Measurements from ENCODE around the gene DGKA.
A peak's percentile ranks its signal among the peaks of the same experiment; 100 is the strongest.
"Not testable (repeated sequence)": the region's sequence is repeated elsewhere in the genome, so short reads cannot be mapped to it uniquely, and the experiment has no call there.

The DGKA gene

GRCh38 chr12:55930771-55931316, at the start of gene DGKA:
TSS of gene DGKA (plus strand) at chr12:55931162. CDS start at chr12:55936504, 5,342 bp downstream.
- DNase-seq = peak; percentile 65

GRCh38 chr12:55885113-55885512, 45.8 kb upstream of the DGKA start:
- DNase-seq = no peak

- DNase-seq = no peak
Measured at GRCh38 chr12:55891310-55891709, 39.7 kb upstream of the DGKA start.

GRCh38 chr12:55893723-55894122, 37.2 kb upstream of the DGKA start:
- DNase-seq = no peak

- no peak for DNase-seq
Measured at GRCh38 chr12:55899082-55899481, 31.9 kb upstream of the DGKA start.

- DNase-seq = no peak
Measured at GRCh38 chr12:55901881-55902490, 29.0 kb upstream of the DGKA start.

- DNase-seq = no peak
Measured at GRCh38 chr12:55906056-55906455, 24.9 kb upstream of the DGKA start.

- no peak for DNase-seq
Measured at GRCh38 chr12:55908726-55909512, 22.0 kb upstream of the DGKA start.

GRCh38 chr12:55909513-55909884, 21.5 kb upstream of the DGKA start:
- no peak for DNase-seq

GRCh38 chr12:55912908-55913307, 18.1 kb upstream of the DGKA start:
- no peak for DNase-seq

- DNase-seq = no peak
Measured at GRCh38 chr12:55915482-55915859, 15.5 kb upstream of the DGKA start.

GRCh38 chr12:55919032-55919431, 11.9 kb upstream of the DGKA start:
- DNase-seq = not testable (repeated sequence)

GRCh38 chr12:55922126-55922525, 8.8 kb upstream of the DGKA start:
- DNase-seq = no peak

- DNase-seq = not testable (repeated sequence)
Measured at GRCh38 chr12:55923648-55924047, 7.3 kb upstream of the DGKA start.

- DNase-seq = no peak
Measured at GRCh38 chr12:55925371-55925770, 5.6 kb upstream of the DGKA start.

GRCh38 chr12:55925870-55926737, 4.9 kb upstream of the DGKA start:
- no peak for DNase-seq

- peak; percentile 93 for DNase-seq
Measured at GRCh38 chr12:55926738-55927587, 4.0 kb upstream of the DGKA start.

GRCh38 chr12:55927588-55928502, 3.1 kb upstream of the DGKA start, which contains the start of gene PYM1:
TSS of gene PYM1 (minus strand) at chr12:55927894. CDS start at chr12:55927761, 133 bp downstream.
- peak; percentile 96 for DNase-seq

GRCh38 chr12:55929306-55929791, 1.6 kb upstream of the DGKA start:
- DNase-seq = peak; percentile 83

GRCh38 chr12:55931317-55931779, 386 bp downstream of the DGKA start:
- DNase-seq = no peak

Measured in RPMI8226 (cell line).